Neural progenitor cell (in vitro differentiated cells): Measurements from ENCODE around the gene EDN3. TPM values are rescaled to one million over a fixed set of nuclear protein-coding genes. Genes with fewer than 3 reads are reported as not detected.

Experiments used
- DNase-seq: peaks from one replicate; pipeline ENCODE4 v3.0.0-alpha.2; 2016; ENCODE audit warnings: low spot score
- H2AFZ ChIP-seq: fragments of 200-600 bp; sonication (generic); replicated peaks from 2 replicates; pipeline ENCODE4 v1.6.1; 2016; ENCODE audit warnings: antibody characterized with exemption
- H3F3A ChIP-seq: fragments of 200-600 bp; sonication (generic); 2 replicates; pipeline ENCODE4 v1.6.1; 2016; ENCODE audit warnings: antibody characterized with exemption, low read depth
- H3K27ac ChIP-seq: fragments of 200-600 bp; sonication (generic); 2 replicates; pipeline ENCODE4 v1.5.1; 2016; ENCODE audit warnings: mild to moderate bottlenecking
- H3K27me3 ChIP-seq: fragments of 200-600 bp; sonication (generic); 2 replicates; pipeline ENCODE4 v1.6.1; 2016; ENCODE audit warnings: mild to moderate bottlenecking, moderate library complexity
- H3K36me3 ChIP-seq: fragments of 200-600 bp; sonication (generic); 2 replicates; pipeline ENCODE4 v1.5.1; 2016
- H3K4me1 ChIP-seq: fragments of 200-600 bp; sonication (generic); 2 replicates; pipeline ENCODE4 v1.6.1; 2016; ENCODE audit warnings: mixed run types
- H3K4me2 ChIP-seq: fragments of 200-600 bp; sonication (generic); 2 replicates; pipeline ENCODE4 v1.6.1; 2016
- H3K4me3 ChIP-seq: fragments of 200-600 bp; sonication (generic); 2 replicates; pipeline ENCODE4 v1.5.1; 2016
- H3K79me2 ChIP-seq: fragments of 200-600 bp; sonication (generic); 2 replicates; pipeline ENCODE4 v1.6.1; 2016; ENCODE audit warnings: low read depth
- H3K9ac ChIP-seq: fragments of 200-600 bp; sonication (generic); 2 replicates; pipeline ENCODE4 v1.6.1; 2016
- H3K9me3 ChIP-seq: fragments of 200-600 bp; sonication (generic); 2 replicates; pipeline ENCODE4 v1.5.1; 2016; ENCODE audit warnings: low read depth
- H4K20me1 ChIP-seq: fragments of 200-600 bp; sonication (generic); 2 replicates; pipeline ENCODE4 v1.6.1; 2016; ENCODE audit warnings: low read depth
- H3K27ac Mint-ChIP-seq: 3 replicates; pipeline ENCODE4 v1.8.0; 2021; ENCODE audit warnings: mixed read lengths
- H3K27me3 Mint-ChIP-seq: 2 replicates; pipeline ENCODE4 v1.8.0; 2022; ENCODE audit warnings: low read depth, mild to moderate bottlenecking, inconsistent platforms, moderate library complexity, mixed read lengths; ENCODE audit not compliant: insufficient read depth
- H3K36me3 Mint-ChIP-seq: 3 replicates; pipeline ENCODE4 v1.8.0; 2021; ENCODE audit warnings: mixed read lengths
- H3K4me1 Mint-ChIP-seq: 3 replicates; pipeline ENCODE4 v1.8.0; 2021; ENCODE audit warnings: mixed read lengths
- H3K4me3 Mint-ChIP-seq: 3 replicates; pipeline ENCODE4 v1.8.0; 2021; ENCODE audit warnings: mild to moderate bottlenecking, moderate library complexity, mixed read lengths
- H3K9me3 Mint-ChIP-seq: 3 replicates; pipeline ENCODE4 v1.8.0; 2020; ENCODE audit warnings: mixed read lengths
- EZH2 ChIP-seq: fragments of 200-600 bp; sonication (generic); IDR thresholded peaks from 2 replicates; pipeline ENCODE4 v1.6.1; 2017; ENCODE audit warnings: antibody characterized with exemption, mild to moderate bottlenecking, moderate library complexity
- EZH2phosphoT487 ChIP-seq: fragments of 200-600 bp; sonication (generic); IDR thresholded peaks from 2 replicates; pipeline ENCODE4 v1.6.1; 2017; ENCODE audit warnings: antibody characterized with exemption
- total RNA-seq: library from RNA; depleted of rRNA; stranded (reverse); fragments of >200 nt; gene quantifications from 2 replicates; pipeline ENCODE4 v1.2.3, GENCODE V29; 2015; ENCODE audit warnings: low replicate concordance
- TF ChIP-seq, protein P1 (sequence below): fragments of 200-600 bp; sonication (generic); IDR thresholded peaks from 2 replicates; pipeline ENCODE4 v1.5.1; 2017; ENCODE audit warnings: antibody characterized with exemption, mild to moderate bottlenecking

The EDN3 gene
- total RNA-seq, 1 donor from 2014 or later = not detected

DNA sequence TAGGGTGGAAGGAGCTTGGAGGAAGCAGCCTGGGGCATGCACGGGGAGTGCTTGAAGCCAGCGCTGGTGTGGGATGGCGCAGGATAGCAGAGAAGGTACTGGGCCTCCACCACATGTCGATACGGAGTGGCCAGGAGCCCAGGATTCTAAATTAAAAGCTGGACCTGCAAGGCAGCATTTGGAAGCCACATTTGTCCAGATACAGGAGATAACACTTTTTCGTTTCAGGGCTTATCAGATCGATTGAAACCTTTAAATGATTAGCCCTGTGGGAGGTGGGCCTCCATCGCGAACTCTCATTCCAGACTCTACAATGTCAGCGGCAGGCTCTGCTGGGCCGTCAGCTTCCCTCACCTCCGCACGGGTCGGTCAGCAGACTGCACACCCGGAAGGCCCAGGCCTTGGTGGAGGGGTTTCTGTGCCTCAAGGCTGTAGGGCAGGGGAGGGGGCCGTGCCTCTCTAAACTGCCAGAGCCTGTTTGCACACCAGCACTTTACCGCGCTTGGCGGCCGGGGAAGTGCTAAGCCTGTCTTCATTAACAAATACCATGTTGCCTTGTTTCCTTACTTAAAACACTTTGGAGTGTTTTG, 17.9 kb downstream of the EDN3 start:
- Histone ChIP-seq H3K27me3 (no peaks in the 10 kb centered on the region), H4K20me1 (no peaks in the 10 kb centered on the region), H3K4me3 (no peak overlapping the region), H3K4me1 (peaks cover 8% of the 10 kb centered on the region), H3K9ac (no peak overlapping the region), H3F3A (no peaks in the 10 kb centered on the region), H3K4me2 (no peak overlapping the region), H2AFZ (no peak overlapping the region), H3K9me3 (no peaks in the 10 kb centered on the region), H3K36me3 (no peaks in the 10 kb centered on the region), H3K79me2 (no peaks in the 10 kb centered on the region), H3K27ac (no peak overlapping the region)
- Mint-ChIP-seq H3K27ac (no peak overlapping the region), H3K36me3 (no peaks in the 10 kb centered on the region), H3K4me3 (no peak overlapping the region), H3K4me1 (peaks cover 14% of the 10 kb centered on the region), H3K9me3 (no peaks in the 10 kb centered on the region), H3K27me3 (peaks cover 9% of the 10 kb centered on the region)
- TF ChIP-seq EZH2phosphoT487 (no peak), EZH2 (no peak)
- TF ChIP-seq, protein P1, sequence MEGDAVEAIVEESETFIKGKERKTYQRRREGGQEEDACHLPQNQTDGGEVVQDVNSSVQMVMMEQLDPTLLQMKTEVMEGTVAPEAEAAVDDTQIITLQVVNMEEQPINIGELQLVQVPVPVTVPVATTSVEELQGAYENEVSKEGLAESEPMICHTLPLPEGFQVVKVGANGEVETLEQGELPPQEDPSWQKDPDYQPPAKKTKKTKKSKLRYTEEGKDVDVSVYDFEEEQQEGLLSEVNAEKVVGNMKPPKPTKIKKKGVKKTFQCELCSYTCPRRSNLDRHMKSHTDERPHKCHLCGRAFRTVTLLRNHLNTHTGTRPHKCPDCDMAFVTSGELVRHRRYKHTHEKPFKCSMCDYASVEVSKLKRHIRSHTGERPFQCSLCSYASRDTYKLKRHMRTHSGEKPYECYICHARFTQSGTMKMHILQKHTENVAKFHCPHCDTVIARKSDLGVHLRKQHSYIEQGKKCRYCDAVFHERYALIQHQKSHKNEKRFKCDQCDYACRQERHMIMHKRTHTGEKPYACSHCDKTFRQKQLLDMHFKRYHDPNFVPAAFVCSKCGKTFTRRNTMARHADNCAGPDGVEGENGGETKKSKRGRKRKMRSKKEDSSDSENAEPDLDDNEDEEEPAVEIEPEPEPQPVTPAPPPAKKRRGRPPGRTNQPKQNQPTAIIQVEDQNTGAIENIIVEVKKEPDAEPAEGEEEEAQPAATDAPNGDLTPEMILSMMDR = no peak
- no peak for DNase-seq

DNA sequence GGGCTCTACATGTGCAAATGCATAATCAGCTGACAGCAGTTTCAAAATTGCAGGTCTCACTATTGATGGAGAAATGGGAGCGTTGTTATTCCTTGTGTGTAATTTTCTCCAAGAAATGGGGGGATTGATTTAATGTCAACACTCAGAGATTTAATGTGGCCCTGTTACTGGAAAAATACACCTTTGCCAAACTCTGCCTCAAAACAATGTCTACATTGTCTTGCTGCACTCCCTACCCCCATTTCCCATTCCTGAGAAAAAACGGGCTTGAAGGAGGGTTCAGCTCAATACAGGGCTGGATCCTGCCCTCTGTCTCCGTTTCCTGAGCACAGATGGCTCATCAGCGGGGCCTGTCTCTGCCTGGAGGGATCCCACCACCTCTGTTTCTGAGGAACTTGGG, 18.4 kb downstream of the EDN3 start:
- H3K4me1 Mint-ChIP-seq = peaks cover 14% of the 10 kb centered on the region
- H3K79me2 ChIP-seq = no peaks in the 10 kb centered on the region

DNA sequence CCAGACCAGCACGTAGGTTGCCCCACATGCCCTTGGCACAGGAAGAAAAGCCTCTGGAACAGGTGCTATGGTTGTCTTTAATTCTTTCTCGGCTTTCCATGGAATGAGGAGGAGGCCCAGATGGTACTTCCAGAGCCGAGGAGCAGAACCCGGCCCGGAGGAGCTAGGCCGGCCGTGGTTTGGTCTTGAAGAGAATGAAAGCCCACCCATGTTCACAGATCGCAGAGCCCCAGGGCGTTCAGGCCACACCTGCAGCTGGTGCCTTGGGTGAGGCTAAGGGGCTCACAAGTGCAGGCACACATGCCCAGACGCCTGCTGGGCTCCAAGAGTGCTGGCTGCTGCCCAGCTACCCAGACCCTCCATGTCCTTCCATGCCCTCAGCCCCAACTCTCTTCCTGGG, 20.0 kb downstream of the EDN3 start:
- peaks cover 14% of the 10 kb centered on the region for H3K4me1 Mint-ChIP-seq
- Histone ChIP-seq H3K4me3 (no peak overlapping the region), H3F3A (no peaks in the 10 kb centered on the region), H3K4me2 (no peak overlapping the region), H3K27ac (no peak overlapping the region), H3K4me1 (peaks cover 8% of the 10 kb centered on the region), H4K20me1 (no peaks in the 10 kb centered on the region), H3K36me3 (no peaks in the 10 kb centered on the region), H3K9me3 (no peaks in the 10 kb centered on the region), H3K9ac (no peak overlapping the region), H2AFZ (no peak overlapping the region), H3K79me2 (no peaks in the 10 kb centered on the region), H3K27me3 (no peaks in the 10 kb centered on the region)
- no peaks in the 10 kb centered on the region for H3K9me3 Mint-ChIP-seq
- peaks cover 9% of the 10 kb centered on the region for H3K27me3 Mint-ChIP-seq
- DNase-seq = no peak
- no peak for TF ChIP-seq EZH2phosphoT487
- TF ChIP-seq EZH2 = no peak
- TF ChIP-seq, protein P1 = no peak
- H3K36me3 Mint-ChIP-seq = no peaks in the 10 kb centered on the region
- no peak overlapping the region for H3K27ac Mint-ChIP-seq
- H3K4me3 Mint-ChIP-seq = no peak overlapping the region

More for the DNA sequence above, 18.4 kb downstream of the EDN3 start:
- Histone ChIP-seq H3K4me2 (no peak overlapping the region), H3K9ac (no peak overlapping the region), H3K9me3 (no peaks in the 10 kb centered on the region), H3K27ac (no peak overlapping the region), H2AFZ (no peak overlapping the region), H3K4me1 (peaks cover 8% of the 10 kb centered on the region), H3K36me3 (no peaks in the 10 kb centered on the region), H4K20me1 (no peaks in the 10 kb centered on the region), H3K4me3 (no peak overlapping the region), H3K27me3 (no peaks in the 10 kb centered on the region), H3F3A (no peaks in the 10 kb centered on the region)
- H3K27me3 Mint-ChIP-seq = peaks cover 11% of the 10 kb centered on the region
- DNase-seq = no peak
- H3K36me3 Mint-ChIP-seq = no peaks in the 10 kb centered on the region
- no peak overlapping the region for H3K4me3 Mint-ChIP-seq
- no peaks in the 10 kb centered on the region for H3K9me3 Mint-ChIP-seq
- no peak overlapping the region for H3K27ac Mint-ChIP-seq
- no peak for TF ChIP-seq EZH2
- TF ChIP-seq, protein P1 = no peak
- no peak for TF ChIP-seq EZH2phosphoT487
